ENCODE results near the gene PRICKLE2.

DNA sequence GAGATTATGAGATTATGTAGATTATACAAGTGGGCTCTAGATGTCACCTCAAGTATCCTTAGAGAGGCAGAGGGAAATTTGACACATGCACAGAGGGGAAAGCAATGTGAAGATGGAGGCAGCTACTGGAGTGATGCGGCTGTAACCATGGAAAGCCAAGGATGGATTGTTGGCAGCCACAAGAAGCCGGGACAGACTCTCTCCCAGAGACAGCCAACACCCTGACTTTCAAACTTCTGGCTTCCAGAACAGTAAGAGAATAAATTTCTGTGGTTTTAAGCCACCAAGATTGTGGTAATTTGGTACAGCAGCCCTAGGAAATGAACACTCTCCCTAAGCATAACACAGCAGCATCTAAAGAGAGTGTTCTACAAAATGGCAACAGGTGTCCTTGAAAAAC, 34.4 kb upstream of the PRICKLE2 start:
- TF ChIP-seq, protein P1, sequence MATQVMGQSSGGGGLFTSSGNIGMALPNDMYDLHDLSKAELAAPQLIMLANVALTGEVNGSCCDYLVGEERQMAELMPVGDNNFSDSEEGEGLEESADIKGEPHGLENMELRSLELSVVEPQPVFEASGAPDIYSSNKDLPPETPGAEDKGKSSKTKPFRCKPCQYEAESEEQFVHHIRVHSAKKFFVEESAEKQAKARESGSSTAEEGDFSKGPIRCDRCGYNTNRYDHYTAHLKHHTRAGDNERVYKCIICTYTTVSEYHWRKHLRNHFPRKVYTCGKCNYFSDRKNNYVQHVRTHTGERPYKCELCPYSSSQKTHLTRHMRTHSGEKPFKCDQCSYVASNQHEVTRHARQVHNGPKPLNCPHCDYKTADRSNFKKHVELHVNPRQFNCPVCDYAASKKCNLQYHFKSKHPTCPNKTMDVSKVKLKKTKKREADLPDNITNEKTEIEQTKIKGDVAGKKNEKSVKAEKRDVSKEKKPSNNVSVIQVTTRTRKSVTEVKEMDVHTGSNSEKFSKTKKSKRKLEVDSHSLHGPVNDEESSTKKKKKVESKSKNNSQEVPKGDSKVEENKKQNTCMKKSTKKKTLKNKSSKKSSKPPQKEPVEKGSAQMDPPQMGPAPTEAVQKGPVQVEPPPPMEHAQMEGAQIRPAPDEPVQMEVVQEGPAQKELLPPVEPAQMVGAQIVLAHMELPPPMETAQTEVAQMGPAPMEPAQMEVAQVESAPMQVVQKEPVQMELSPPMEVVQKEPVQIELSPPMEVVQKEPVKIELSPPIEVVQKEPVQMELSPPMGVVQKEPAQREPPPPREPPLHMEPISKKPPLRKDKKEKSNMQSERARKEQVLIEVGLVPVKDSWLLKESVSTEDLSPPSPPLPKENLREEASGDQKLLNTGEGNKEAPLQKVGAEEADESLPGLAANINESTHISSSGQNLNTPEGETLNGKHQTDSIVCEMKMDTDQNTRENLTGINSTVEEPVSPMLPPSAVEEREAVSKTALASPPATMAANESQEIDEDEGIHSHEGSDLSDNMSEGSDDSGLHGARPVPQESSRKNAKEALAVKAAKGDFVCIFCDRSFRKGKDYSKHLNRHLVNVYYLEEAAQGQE (IDR thresholded peaks at IDR 0.05): no peak
- TF ChIP-seq, protein P2, sequence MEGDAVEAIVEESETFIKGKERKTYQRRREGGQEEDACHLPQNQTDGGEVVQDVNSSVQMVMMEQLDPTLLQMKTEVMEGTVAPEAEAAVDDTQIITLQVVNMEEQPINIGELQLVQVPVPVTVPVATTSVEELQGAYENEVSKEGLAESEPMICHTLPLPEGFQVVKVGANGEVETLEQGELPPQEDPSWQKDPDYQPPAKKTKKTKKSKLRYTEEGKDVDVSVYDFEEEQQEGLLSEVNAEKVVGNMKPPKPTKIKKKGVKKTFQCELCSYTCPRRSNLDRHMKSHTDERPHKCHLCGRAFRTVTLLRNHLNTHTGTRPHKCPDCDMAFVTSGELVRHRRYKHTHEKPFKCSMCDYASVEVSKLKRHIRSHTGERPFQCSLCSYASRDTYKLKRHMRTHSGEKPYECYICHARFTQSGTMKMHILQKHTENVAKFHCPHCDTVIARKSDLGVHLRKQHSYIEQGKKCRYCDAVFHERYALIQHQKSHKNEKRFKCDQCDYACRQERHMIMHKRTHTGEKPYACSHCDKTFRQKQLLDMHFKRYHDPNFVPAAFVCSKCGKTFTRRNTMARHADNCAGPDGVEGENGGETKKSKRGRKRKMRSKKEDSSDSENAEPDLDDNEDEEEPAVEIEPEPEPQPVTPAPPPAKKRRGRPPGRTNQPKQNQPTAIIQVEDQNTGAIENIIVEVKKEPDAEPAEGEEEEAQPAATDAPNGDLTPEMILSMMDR (IDR thresholded peaks at IDR 0.05; ENCODE audit: low read depth, low read length, missing input control): no peak
- TF ChIP-seq RAD21 (IDR thresholded peaks at IDR 0.05): no peak

Data from liver (tissue), 3 donors.